Measurements from ENCODE around the gene MPG. TPM values are rescaled to one million over a fixed set of nuclear protein-coding genes. Genes with fewer than 3 reads are reported as not detected.

MPG gene
- total RNA-seq, 1 experiment from 2014 or later: 86.2 TPM

GRCh38 chr16:62968-63391 lies 15.0 kb upstream of the MPG start:
- H3K36me3 ChIP-seq (ENCODE audit: low read depth): no peaks in the 10 kb centered on the region
- no peaks in the 10 kb centered on the region for H3K4me1 ChIP-seq (replicated peaks; ENCODE audit: insufficient read depth)
- intact Hi-C loops (cut with micrococcal nuclease; ENCODE audit: unreplicated experiment): no loop called here
- DNase-seq: no peak
- BruUV-seq (replicated peaks): no TSS peak
- H3K9me3 ChIP-seq (ENCODE audit: insufficient read depth, low read depth): no peaks in the 10 kb centered on the region
- H3K27me3 ChIP-seq (ENCODE audit: insufficient read depth, low read depth): no peaks in the 10 kb centered on the region
- H3K4me3 ChIP-seq: no peak overlapping the region
- peaks cover 8% of the 10 kb centered on the region for H4K20me1 ChIP-seq (ENCODE audit: insufficient read depth)
- no peak for TF ChIP-seq EZH2 (IDR thresholded peaks at IDR 0.05; ENCODE audit: low read depth)
- TF ChIP-seq, protein P1, sequence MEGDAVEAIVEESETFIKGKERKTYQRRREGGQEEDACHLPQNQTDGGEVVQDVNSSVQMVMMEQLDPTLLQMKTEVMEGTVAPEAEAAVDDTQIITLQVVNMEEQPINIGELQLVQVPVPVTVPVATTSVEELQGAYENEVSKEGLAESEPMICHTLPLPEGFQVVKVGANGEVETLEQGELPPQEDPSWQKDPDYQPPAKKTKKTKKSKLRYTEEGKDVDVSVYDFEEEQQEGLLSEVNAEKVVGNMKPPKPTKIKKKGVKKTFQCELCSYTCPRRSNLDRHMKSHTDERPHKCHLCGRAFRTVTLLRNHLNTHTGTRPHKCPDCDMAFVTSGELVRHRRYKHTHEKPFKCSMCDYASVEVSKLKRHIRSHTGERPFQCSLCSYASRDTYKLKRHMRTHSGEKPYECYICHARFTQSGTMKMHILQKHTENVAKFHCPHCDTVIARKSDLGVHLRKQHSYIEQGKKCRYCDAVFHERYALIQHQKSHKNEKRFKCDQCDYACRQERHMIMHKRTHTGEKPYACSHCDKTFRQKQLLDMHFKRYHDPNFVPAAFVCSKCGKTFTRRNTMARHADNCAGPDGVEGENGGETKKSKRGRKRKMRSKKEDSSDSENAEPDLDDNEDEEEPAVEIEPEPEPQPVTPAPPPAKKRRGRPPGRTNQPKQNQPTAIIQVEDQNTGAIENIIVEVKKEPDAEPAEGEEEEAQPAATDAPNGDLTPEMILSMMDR (conservative IDR thresholded peaks at IDR 0.05): no peak
- H3K27ac ChIP-seq: no peak overlapping the region
- H3K9me2 ChIP-seq (ENCODE audit: insufficient read depth): no peaks in the 10 kb centered on the region
- H3F3A ChIP-seq (ENCODE audit: insufficient read depth, low read depth): no peaks in the 10 kb centered on the region
- ChIA-PET POLR2A (ENCODE audit: unreplicated experiment) (no interaction called here), CTCF (no interaction called here)
- H3K4me2 ChIP-seq: no peak overlapping the region
- no peaks in the 10 kb centered on the region for H3K79me2 ChIP-seq (ENCODE audit: low read depth)
- no peak overlapping the region for H2AFZ ChIP-seq

GRCh38 chr16:63466-63865 lies 14.6 kb upstream of the MPG start:
- BruUV-seq (replicated peaks): no TSS peak
- H4K20me1 ChIP-seq (ENCODE audit: insufficient read depth): peaks cover 8% of the 10 kb centered on the region

DNA sequence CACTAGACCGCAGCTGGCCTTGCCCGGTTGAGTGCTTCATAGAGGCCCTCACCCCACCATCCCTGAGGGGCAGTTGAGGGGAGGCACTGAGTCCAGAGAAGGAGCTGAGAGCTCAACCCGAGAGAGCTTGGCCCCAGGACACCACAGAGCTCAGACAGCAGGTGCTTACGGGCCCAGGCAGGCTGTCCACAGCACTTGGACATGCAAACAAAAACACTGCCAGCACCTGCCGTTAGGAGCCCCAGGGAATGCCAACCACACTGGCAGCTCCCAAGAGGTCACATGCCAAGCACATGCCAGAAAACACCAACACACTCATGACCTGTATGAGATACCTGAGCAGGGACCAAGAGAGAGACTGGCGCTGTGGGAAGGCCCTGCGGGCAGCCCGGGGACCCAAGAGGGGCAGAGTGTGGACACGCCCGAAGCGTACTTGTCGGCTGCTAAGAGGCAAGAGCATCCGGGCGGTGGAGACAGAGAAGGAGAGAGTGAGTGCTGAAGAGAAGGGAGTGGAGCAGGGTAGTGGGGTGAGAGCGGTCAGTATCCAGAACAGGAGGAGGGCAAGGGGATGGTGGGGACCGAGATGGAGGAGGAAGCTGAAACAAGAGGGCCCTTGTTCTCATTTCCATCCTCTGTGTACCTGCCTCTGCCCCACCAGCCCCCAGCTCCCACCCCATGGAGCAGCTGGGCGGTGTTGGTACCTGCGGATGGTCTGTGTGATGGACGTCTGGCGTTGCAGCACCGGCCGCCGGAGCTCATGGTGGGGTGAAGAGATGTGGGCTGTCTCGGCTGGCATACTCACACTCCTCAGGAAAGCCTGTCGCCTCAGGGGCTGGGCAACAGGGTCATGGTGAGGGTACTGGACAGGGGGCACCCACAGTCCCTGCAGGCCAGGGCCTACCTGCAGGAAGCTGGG lies 13.8 kb upstream of the MPG start:
- DNase-seq: no peak
- BruUV-seq (replicated peaks): no TSS peak
- Histone ChIP-seq H3K79me2 (ENCODE audit: low read depth) (no peaks in the 10 kb centered on the region), H3K36me3 (ENCODE audit: low read depth) (no peaks in the 10 kb centered on the region), H3K9me3 (ENCODE audit: insufficient read depth, low read depth) (no peaks in the 10 kb centered on the region), H3K4me2 (no peak overlapping the region), H3K4me1 (replicated peaks; ENCODE audit: insufficient read depth) (no peaks in the 10 kb centered on the region), H3F3A (ENCODE audit: insufficient read depth, low read depth) (no peaks in the 10 kb centered on the region), H3K27me3 (ENCODE audit: insufficient read depth, low read depth) (no peaks in the 10 kb centered on the region), H2AFZ (no peak overlapping the region), H3K4me3 (no peak overlapping the region), H4K20me1 (ENCODE audit: insufficient read depth) (peaks cover 8% of the 10 kb centered on the region), H3K27ac (no peak overlapping the region), H3K9me2 (ENCODE audit: insufficient read depth) (no peaks in the 10 kb centered on the region)
- TF ChIP-seq, protein P1 (conservative IDR thresholded peaks at IDR 0.05): no peak
- no peak for TF ChIP-seq EZH2 (IDR thresholded peaks at IDR 0.05; ENCODE audit: low read depth)
- intact Hi-C loops (cut with micrococcal nuclease; ENCODE audit: unreplicated experiment): no loop called here
- ChIA-PET POLR2A (ENCODE audit: unreplicated experiment) (no interaction called here), CTCF (interaction anchor here (0.5 to 2.3 kb wide), 3 partner anchors 33 to 288 kb away, joined by 4 to 14 read pairs (median 13); partner anchors contain the start of gene AXIN1)

More at GRCh38 chr16:63466-63865, 14.6 kb upstream of the MPG start:
- ChIA-PET POLR2A (ENCODE audit: unreplicated experiment) (no interaction called here), CTCF (no interaction called here)
- Histone ChIP-seq H3K9me2 (ENCODE audit: insufficient read depth) (no peaks in the 10 kb centered on the region), H3K4me2 (no peak overlapping the region), H3F3A (ENCODE audit: insufficient read depth, low read depth) (no peaks in the 10 kb centered on the region), H3K9me3 (ENCODE audit: insufficient read depth, low read depth) (no peaks in the 10 kb centered on the region), H3K4me1 (replicated peaks; ENCODE audit: insufficient read depth) (no peaks in the 10 kb centered on the region), H3K4me3 (no peak overlapping the region), H3K79me2 (ENCODE audit: low read depth) (no peaks in the 10 kb centered on the region), H2AFZ (no peak overlapping the region), H3K27me3 (ENCODE audit: insufficient read depth, low read depth) (no peaks in the 10 kb centered on the region), H3K36me3 (ENCODE audit: low read depth) (no peaks in the 10 kb centered on the region), H3K27ac (no peak overlapping the region)
- DNase-seq: no peak
- TF ChIP-seq, protein P1 (conservative IDR thresholded peaks at IDR 0.05): no peak
- no peak for TF ChIP-seq EZH2 (IDR thresholded peaks at IDR 0.05; ENCODE audit: low read depth)
- intact Hi-C loops (cut with micrococcal nuclease; ENCODE audit: unreplicated experiment): no loop called here

Measured in PC-9 (cell line).